ENCODE results near the gene ANKRD39.

The ANKRD39 gene

GRCh38 chr2:96885432-96886347 is 27.9 kb upstream of the ANKRD39 start:
- DNase-seq, result no peak

- DNase-seq, result no peak
Observed at GRCh38 chr2:96884299-96885094, 26.7 kb upstream of the ANKRD39 start.

GRCh38 chr2:96883306-96883705 is 25.5 kb upstream of the ANKRD39 start:
- DNase-seq, result no peak

- no peak for DNase-seq
Observed at GRCh38 chr2:96882906-96883305, 25.1 kb upstream of the ANKRD39 start.

GRCh38 chr2:96882230-96882629 is 24.4 kb upstream of the ANKRD39 start:
- no peak for DNase-seq

GRCh38 chr2:96881349-96882195 is 23.8 kb upstream of the ANKRD39 start:
- no peak for DNase-seq

GRCh38 chr2:96880891-96881273 is 23.1 kb upstream of the ANKRD39 start:
- no peak for DNase-seq

GRCh38 chr2:96879545-96880040 is 21.8 kb upstream of the ANKRD39 start:
- no peak for DNase-seq

GRCh38 chr2:96878796-96879544 is 21.2 kb upstream of the ANKRD39 start:
- DNase-seq, result no peak

- no peak for DNase-seq
Observed at GRCh38 chr2:96878171-96878570, 20.4 kb upstream of the ANKRD39 start.

- no peak for DNase-seq
Observed at GRCh38 chr2:96877631-96878092, 19.8 kb upstream of the ANKRD39 start.

- no peak for DNase-seq
Observed at GRCh38 chr2:96877042-96877451, 19.2 kb upstream of the ANKRD39 start.

GRCh38 chr2:96876269-96877041 is 18.6 kb upstream of the ANKRD39 start:
- no peak for DNase-seq

- no peak for DNase-seq
Observed at GRCh38 chr2:96875498-96876268, 17.9 kb upstream of the ANKRD39 start.

- DNase-seq, result no peak
Observed at GRCh38 chr2:96874198-96874831, 16.5 kb upstream of the ANKRD39 start.

GRCh38 chr2:96873651-96874096 is 15.9 kb upstream of the ANKRD39 start:
- DNase-seq, result no peak

- no peak for DNase-seq
Observed at GRCh38 chr2:96872591-96873349, 15.0 kb upstream of the ANKRD39 start.

- no peak for DNase-seq
Observed at GRCh38 chr2:96870626-96871255, 12.9 kb upstream of the ANKRD39 start.

Measured in 8988T (cell line).